Measurements from ENCODE around the gene JTB.

GRCh38 chr1:153932156-153933131 lies 45.0 kb downstream of the JTB start:
- TF ChIP-seq CTCF (IDR thresholded peaks at IDR 0.05) (no peak), POLR2A (IDR thresholded peaks at IDR 0.05) (no peak)
